DMS53 treated with DMSO at 0.1 percent for 48 hours (cell line): Measurements from ENCODE around the gene OBSCN.
A peak's percentile ranks its signal among the peaks of the same experiment; 100 is the strongest.

Experiments
- DNase-seq: peaks from one replicate; lab custom pipeline; 2025; ENCODE audit not compliant: unreplicated experiment; lab: John Stamatoyannopoulos, UW

OBSCN gene, protein sequence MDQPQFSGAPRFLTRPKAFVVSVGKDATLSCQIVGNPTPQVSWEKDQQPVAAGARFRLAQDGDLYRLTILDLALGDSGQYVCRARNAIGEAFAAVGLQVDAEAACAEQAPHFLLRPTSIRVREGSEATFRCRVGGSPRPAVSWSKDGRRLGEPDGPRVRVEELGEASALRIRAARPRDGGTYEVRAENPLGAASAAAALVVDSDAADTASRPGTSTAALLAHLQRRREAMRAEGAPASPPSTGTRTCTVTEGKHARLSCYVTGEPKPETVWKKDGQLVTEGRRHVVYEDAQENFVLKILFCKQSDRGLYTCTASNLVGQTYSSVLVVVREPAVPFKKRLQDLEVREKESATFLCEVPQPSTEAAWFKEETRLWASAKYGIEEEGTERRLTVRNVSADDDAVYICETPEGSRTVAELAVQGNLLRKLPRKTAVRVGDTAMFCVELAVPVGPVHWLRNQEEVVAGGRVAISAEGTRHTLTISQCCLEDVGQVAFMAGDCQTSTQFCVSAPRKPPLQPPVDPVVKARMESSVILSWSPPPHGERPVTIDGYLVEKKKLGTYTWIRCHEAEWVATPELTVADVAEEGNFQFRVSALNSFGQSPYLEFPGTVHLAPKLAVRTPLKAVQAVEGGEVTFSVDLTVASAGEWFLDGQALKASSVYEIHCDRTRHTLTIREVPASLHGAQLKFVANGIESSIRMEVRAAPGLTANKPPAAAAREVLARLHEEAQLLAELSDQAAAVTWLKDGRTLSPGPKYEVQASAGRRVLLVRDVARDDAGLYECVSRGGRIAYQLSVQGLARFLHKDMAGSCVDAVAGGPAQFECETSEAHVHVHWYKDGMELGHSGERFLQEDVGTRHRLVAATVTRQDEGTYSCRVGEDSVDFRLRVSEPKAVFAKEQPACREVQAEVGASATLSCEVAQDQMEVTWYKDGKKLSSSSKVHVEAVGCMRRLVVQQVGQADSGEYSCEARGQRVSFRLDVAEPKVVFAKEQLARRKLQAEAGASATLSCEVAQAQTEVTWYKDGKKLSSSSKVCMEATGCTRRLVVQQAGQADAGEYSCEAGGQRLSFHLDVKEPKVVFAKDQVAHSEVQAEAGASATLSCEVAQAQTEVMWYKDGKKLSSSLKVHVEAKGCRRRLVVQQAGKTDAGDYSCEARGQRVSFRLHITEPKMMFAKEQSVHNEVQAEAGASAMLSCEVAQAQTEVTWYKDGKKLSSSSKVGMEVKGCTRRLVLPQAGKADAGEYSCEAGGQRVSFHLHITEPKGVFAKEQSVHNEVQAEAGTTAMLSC (N-terminal part only)

GRCh38 chr1:228207851-228208821 is at the start of gene OBSCN:
TSS of gene OBSCN (plus strand) at chr1:228208044. CDS start at chr1:228211784, 3,740 bp downstream.
- no peak for DNase-seq

GRCh38 chr1:228158151-228159007 is 49.5 kb upstream of the OBSCN start:
- DNase-seq, result no peak

DNA sequence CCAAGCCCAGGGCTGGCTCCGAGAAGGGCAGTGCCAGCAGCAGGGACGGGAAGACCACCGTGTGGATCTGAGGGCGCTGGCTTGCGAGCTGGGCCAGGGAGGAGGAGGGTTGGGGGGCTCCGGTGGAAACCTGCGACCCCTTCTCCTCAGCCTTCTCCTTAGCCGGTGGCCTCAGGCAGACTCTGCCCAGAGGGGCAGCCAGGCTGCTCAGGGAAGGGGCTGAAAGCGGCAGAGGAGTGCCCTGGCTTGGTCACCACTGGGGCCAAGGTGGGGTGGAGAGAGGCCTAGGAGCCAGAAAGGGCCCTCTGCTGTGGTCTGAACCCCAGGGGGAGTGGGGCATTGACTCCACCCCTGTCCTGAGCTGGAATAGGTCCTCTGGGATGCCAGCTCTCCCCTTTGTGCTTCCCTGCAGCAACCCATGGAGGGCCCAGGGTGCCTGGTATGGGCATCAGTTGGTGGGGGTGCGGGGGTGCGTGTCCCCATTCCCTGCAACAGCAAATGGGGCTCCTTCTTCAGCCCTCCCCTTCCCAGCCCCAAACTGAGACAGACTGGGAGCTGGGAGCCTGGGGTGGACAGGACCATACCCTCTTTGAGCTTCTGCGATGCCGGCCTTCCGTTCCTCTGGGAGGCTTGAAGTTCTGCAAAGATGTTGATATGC is 48.7 kb upstream of the OBSCN start:
- DNase-seq, result no peak

DNA sequence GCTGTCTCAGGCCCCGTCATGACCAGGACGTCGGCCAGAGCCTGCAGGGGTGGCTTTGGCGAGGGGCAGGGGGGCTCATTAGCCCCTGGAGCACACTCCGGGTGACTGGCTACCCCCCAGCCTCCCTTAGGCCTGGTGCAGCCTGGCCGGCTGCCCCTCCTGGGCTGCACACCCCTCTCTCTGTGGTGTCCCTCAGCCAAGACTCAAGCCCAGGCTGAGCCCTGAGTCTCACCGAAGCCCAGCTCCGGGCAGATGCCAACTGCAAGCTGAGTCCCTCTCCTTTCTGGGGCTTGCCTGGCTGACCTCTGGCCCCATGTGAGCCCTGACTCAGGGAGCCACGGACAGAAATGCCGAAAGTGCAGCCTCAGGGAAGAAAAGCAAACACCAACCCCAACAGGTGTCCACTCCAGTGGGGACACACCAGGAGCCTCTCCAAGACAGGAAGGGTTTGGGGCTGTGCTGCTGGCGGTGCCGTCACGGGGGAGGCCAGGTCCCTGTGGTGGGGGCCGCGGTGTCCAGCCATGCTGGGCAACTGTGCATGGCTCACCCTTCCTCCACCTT is 47.6 kb upstream of the OBSCN start:
- no peak for DNase-seq

DNA sequence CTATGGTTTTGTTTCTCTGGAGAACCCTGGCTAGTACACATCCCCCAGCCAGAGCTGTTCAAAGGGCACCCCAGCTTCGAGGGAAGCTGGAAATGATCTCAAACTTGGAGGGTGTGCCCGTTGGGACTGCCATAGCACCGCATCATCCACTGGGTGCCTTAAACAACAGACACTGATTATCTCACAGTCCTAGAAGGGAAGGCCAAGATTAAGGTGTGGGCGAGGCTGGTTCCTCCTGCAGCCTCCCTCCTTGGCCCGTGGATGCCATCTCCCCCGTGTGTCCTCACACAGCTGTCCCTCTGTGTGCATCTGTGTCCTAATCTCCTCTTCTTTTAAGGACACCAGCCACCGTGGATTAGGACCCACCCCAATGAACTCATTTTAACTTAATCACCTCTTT is 46.5 kb upstream of the OBSCN start:
- DNase-seq, result no peak

GRCh38 chr1:228161866-228162265 is 46.0 kb upstream of the OBSCN start:
- no peak for DNase-seq

DNA sequence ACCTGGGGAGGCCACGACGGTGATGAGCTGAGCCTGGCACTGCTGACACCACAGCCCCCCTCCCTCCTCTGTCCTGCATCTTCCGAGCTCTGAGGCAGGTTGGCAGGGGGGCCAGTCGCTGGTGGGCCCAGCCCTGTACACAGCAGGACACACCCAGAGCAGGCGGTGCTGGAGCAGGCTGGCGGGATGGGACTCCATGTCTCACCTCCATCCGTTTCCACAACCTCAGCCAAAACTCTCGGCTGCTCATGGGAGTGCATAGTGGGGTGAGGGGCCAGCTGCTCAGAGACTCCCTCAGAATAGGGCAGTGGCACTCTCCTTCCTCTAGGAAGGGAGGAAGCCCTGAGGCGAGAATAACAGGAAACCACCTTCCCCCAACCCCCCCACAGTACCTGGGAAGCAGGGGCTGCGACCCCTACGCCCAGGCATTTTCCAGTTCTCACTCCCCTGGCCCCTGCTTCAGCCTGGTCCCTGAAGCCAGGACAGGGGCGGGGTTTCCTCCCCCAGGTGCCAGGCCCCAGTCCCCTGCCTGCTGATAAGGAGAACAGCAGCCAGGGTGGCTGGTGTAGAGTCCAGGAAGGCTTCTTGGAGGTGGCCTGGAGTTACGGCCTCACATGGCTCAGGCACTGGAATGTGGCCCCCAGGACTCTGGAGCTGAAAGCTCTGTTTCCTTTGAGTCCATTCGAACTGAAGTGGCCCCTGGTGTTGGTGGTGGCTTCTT is 45.4 kb upstream of the OBSCN start:
- DNase-seq, result no peak

- no peak for DNase-seq
Observed at GRCh38 chr1:228163007-228163753, 44.7 kb upstream of the OBSCN start.

GRCh38 chr1:228163776-228164519 is 43.9 kb upstream of the OBSCN start:
- no peak for DNase-seq

DNA sequence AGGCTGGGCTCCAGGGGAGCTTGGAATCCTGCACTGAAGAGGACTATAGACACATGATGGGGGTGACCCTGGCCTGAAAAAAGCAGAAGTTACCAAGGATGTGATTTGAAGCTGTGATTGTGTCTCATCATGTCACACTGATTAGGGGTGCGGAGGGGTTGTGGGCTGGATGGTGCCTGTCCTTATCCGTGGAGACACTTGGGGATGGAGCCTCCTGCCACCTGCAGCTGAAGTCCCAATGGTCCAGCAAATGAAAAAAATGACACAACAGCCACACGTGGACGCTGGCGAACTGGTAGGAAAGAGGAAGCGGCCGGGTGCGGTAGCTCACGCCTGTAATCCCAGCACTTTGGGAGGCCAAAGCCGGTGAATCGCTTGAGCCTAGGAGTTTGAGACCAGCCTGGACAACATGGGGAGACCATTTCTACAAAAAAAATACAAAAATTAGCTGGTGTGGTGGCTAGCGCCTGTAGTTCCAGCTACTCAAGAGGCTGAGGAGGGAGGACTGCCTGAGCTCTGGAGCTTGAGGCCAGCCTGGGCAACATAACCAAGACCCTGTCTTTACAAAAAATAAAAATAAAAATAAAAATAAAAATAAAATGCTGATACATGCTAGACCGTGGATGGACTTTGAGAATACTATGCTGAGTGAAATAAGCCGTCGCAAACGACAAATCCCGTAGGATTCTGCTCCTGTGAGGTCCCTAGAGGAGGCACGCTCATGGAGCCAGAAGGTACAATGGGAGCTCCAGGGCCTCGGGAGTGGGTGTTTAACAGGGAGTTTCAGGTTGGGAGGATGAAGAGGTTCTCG is 43.1 kb upstream of the OBSCN start:
- no peak for DNase-seq

DNA sequence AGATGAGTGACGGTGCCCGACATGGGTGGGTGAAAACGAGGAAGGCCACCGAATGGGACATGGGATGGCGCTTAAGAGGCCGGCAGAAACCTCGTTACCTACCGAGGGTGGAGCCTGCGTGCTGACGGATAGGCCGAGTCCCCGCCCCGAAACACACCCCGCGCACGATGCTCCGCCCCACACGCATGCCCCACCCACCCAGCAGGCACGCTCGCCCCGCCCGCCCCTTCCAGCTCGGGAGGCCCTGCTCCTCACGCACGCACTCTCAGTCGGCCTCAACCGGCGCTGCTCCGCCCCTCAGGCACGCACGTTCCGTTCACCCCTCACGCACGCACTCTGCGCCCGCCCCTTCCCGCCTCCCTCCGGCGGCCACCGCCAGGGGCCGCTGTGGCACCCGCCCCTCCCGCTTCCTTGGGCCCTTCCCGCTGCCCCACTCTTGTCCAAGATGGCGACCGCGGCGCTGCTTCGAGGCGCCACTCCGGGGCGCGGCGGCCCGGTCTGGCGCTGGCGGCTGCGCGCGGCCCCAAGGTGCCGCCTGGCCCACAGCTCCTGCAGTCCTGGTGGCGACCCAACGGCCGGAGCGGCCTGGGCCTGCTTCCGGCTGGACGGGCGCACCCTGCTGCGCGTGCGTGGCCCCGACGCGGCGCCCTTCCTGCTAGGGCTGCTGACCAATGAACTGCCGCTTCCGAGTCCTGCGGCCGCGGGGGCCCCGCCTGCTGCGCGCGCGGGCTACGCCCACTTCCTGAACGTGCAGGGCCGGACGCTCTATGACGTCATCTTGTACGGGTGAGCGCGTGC is 42.3 kb upstream of the OBSCN start, which contains the start of gene IBA57:
Gene IBA57, plus strand, starts transcription at position 433 of the 798 bp plus-strand sequence. Its CDS starts 13 bp downstream, at position 446.
- DNase-seq, result peak; percentile 92

DNA sequence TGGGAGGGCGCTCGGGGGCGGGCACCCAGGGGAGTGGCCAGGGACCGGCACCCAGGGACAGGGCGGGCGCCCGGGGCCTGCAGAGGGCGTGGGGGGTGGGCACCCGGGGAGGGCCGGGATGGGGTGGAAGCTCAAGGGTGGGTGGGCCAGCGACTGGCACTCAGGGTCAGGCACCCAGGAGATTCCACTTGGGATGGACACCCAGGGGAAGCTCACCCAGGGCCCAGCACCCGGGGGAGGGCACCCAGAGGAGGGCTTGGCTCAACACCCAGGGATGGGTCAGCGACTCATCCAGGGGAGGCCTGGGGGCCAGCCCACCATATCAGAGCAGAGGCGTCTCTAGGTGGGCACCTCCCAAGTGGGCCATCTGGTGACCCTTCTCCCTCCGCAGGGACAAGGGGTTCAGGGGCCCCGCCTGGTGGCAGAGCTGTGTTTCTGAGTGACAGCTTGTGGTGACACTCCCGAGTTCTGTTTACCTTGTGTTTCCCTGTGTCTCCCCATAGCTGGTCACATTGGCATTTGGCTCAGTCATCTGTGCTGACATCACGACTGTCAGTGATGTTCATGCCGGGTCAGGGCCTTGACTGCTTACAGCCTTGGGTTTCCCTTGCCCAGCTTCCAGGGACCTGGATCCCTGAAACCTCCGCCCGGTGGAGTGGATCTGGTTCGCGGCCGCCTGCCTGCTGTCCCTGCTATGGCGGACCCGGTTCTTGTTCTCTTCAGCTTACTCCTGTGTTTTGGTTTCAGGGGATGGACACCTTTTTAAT is 41.5 kb upstream of the OBSCN start:
- peak; percentile 65 for DNase-seq

- DNase-seq, result no peak
Observed at GRCh38 chr1:228168563-228169270, 39.1 kb upstream of the OBSCN start.
